Hepatocyte (in vitro differentiated cells): ENCODE data around the gene PPM1H. TPM values are rescaled to one million over a fixed set of nuclear protein-coding genes. Genes with fewer than 3 reads are reported as not detected.
"Not testable (repeated sequence)": the region's sequence is repeated elsewhere in the genome, so short reads cannot be mapped to it uniquely, and the experiment has no call there.

ENCODE experiments used
- DNase-seq: peaks from one replicate; pipeline ENCODE4 v3.0.0-alpha.2; 2016; ENCODE audit warnings: low spot score
- H2AFZ ChIP-seq: fragments of 200-600 bp; sonication (generic); 2 replicates; pipeline ENCODE4 v1.6.0; 2016; ENCODE audit warnings: antibody characterized with exemption, mild to moderate bottlenecking
- H3K27ac ChIP-seq: fragments of 200-600 bp; sonication (generic); 2 replicates; pipeline ENCODE4 v1.5.1; 2016; ENCODE audit warnings: mild to moderate bottlenecking
- H3K27me3 ChIP-seq: fragments of 200-600 bp; sonication (generic); 2 replicates; pipeline ENCODE4 v1.6.1; 2016
- H3K36me3 ChIP-seq: fragments of 200-600 bp; sonication (generic); replicated peaks from 2 replicates; pipeline ENCODE4 v1.5.1; 2016; ENCODE audit warnings: low read depth; ENCODE audit not compliant: insufficient read depth
- H3K4me1 ChIP-seq: fragments of 200-600 bp; sonication (generic); 2 replicates; pipeline ENCODE4 v1.5.1; 2016; ENCODE audit warnings: mild to moderate bottlenecking, moderate library complexity; ENCODE audit not compliant: insufficient read depth
- H3K4me2 ChIP-seq: fragments of 200-600 bp; sonication (generic); 2 replicates; pipeline ENCODE4 v1.6.0; 2016
- H3K4me3 ChIP-seq: fragments of 200-600 bp; sonication (generic); 2 replicates; pipeline ENCODE4 v1.5.1; 2016; ENCODE audit warnings: mild to moderate bottlenecking
- H3K79me2 ChIP-seq: fragments of 200-600 bp; sonication (generic); 2 replicates; pipeline ENCODE4 v1.6.0; 2017; ENCODE audit warnings: mild to moderate bottlenecking
- H3K9me2 ChIP-seq: fragments of 200-600 bp; sonication (generic); replicated peaks from 2 replicates; pipeline ENCODE4 v1.6.0; 2017; ENCODE audit warnings: mild to moderate bottlenecking; ENCODE audit not compliant: insufficient read depth
- H3K9me3 ChIP-seq: fragments of 200-600 bp; sonication (generic); 2 replicates; pipeline ENCODE4 v1.5.1; 2016; ENCODE audit warnings: low read depth, mild to moderate bottlenecking
- H4K20me1 ChIP-seq: fragments of 200-600 bp; sonication (generic); 2 replicates; pipeline ENCODE4 v1.6.0; 2016; ENCODE audit warnings: mild to moderate bottlenecking; ENCODE audit not compliant: insufficient read depth, poor library complexity, severe bottlenecking
- CTCF ChIP-seq: fragments of 200-600 bp; sonication (generic); IDR thresholded peaks from 2 replicates; pipeline ENCODE4 v1.5.1; 2016; ENCODE audit warnings: antibody characterized with exemption, mild to moderate bottlenecking; ENCODE audit not compliant: poor library complexity
- EZH2 ChIP-seq: fragments of 200-600 bp; sonication (generic); IDR thresholded peaks from 2 replicates; pipeline ENCODE4 v1.6.1; 2016; ENCODE audit warnings: antibody characterized with exemption, mild to moderate bottlenecking, borderline replicate concordance
- EZH2phosphoT487 ChIP-seq: fragments of 200-600 bp; sonication (generic); IDR thresholded peaks from one replicate; pipeline ENCODE4 v1.6.1; 2018; ENCODE audit warnings: antibody characterized with exemption, mild to moderate bottlenecking, low read depth, moderate library complexity; ENCODE audit not compliant: unreplicated experiment, severe bottlenecking
- WGBS: methylation state at CpG from one replicate; pipeline ENCODE4 v1.1.6; 2016; ENCODE audit warnings: low lambda C conversion rate; ENCODE audit errors: missing lambda C conversion rate; 5-methylcytosine and 5-hydroxymethylcytosine counted together
- polyA plus RNA-seq: library from polyadenylated mRNA; unstranded; fragments of >200 nt; fragmentation: Nextera tagmentation; extraction: Ambion mirVana; gene quantifications from 2 replicates; pipeline ENCODE4 v1.2.1, GENCODE V29; 2016
- total RNA-seq: library from RNA; depleted of rRNA; stranded (reverse); fragments of >200 nt; gene quantifications from 2 replicates; pipeline ENCODE4 v1.2.3, GENCODE V29; 2014

The PPM1H gene
- total and polyA plus RNA-seq, 2 experiments from 2014 or later = 9.2 to 21.8 TPM

DNA sequence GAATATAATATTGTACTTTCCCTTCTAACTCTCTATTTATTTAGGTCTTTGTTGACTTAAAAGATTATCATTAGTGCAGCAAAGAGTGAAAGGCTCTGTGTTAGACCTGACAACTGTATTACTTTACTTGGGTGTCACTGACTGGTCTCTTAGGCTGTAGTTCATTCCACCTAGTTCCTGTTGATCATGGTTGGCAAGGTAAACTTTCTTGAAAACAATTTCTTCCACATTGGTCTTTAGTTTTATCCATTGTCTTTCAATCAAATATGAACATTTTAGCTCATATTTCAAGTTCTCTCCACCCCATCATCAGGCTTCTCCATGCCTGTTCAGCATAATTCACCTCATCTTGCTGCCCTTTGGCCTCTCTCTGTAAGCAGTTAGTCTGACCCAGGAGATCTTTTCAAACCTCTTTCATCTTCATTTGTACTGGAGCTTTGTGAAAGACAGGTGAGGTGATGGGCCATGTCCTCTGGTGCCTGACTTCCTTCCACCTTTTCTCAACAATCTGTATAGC is 32.1 kb upstream of the PPM1H start:
- no peak overlapping the region for H2AFZ ChIP-seq
- no peaks in the 10 kb centered on the region for H4K20me1 ChIP-seq
- H3K36me3 ChIP-seq = no peaks in the 10 kb centered on the region
- no peaks in the 10 kb centered on the region for H3K9me3 ChIP-seq
- H3K4me2 ChIP-seq = no peak overlapping the region
- peak overlapping the region; percentile 22 for H3K27ac ChIP-seq
- no peak for DNase-seq
- TF ChIP-seq EZH2phosphoT487 = peak; percentile 78
- no peak for TF ChIP-seq EZH2
- TF ChIP-seq CTCF = no peak
- H3K4me1 ChIP-seq = peaks cover 3% of the 10 kb centered on the region
- H3K4me3 ChIP-seq = no peak overlapping the region
- H3K79me2 ChIP-seq = no peaks in the 10 kb centered on the region
- H3K9me2 ChIP-seq = no peaks in the 10 kb centered on the region
- no peaks in the 10 kb centered on the region for H3K27me3 ChIP-seq

DNA sequence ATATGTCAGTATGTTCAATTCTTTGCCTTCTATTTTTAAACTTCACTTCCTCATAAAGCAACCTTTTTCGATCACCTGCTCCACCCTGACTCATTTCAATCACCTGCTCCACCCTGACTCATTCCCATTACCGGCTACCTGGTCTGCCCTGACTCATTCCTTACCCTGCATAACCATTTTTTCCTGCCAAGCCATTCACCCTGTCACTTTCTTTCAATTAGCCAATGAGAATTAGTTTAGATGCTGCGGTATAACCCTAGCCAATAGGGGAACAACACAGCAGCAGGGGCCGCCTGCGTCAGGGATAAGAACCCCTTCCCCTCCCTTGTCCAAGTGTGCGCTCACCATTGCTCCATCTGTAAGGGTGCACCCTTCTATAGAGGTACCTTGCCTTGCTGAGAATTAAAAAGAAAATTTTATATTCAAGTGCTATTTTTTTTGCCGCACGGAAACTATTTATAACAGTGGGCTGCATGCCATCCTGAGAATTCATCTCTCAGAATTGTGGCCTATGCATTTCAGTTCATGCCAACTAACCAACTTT is 31.6 kb upstream of the PPM1H start:
- not testable (repeated sequence) for H3K36me3 ChIP-seq, H3K9me3 ChIP-seq, H3K4me2 ChIP-seq, H2AFZ ChIP-seq, H4K20me1 ChIP-seq, H3K79me2 ChIP-seq, H3K27me3 ChIP-seq, H3K9me2 ChIP-seq, H3K4me1 ChIP-seq, H3K4me3 ChIP-seq
- 85% methylated on average over 8 of the region's 8 CpGs for WGBS
- peak overlapping the region; percentile 50 for H3K27ac ChIP-seq
- DNase-seq = peak; percentile 25

DNA sequence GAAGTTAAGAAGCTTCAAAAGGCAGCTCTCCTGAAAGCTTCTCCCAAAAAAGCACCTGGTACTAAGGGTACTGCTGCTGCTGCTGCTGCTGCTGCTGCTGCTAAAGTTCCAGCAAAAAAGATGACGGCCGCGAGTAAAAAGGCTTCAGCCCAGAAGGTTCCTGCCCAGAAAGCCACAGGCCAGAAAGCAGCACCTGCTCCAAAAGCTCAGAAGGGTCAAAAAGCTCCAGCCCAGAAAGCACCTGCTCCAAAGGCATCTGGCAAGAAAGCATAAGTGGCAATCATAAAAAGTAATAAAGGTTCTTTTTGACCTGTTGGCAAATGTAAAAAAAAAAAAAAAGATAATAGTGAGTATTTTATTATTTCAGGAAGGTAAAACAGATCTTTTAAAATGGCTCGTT is 30.8 kb upstream of the PPM1H start:
- H3K4me1 ChIP-seq, H2AFZ ChIP-seq, H3K27me3 ChIP-seq, H3K9me3 ChIP-seq, H3K4me2 ChIP-seq, H4K20me1 ChIP-seq, DNase-seq, H3K36me3 ChIP-seq, H3K9me2 ChIP-seq, H3K79me2 ChIP-seq, H3K4me3 ChIP-seq: not testable (repeated sequence)
- peak overlapping the region; percentile 50 for H3K27ac ChIP-seq
- WGBS = 84% methylated on average over 4 of the region's 4 CpGs

GRCh38 chr12:62965242-62965641 is 30.3 kb upstream of the PPM1H start:
- WGBS = 85% methylated on average over 11 of the region's 11 CpGs
- not testable (repeated sequence) for H3K79me2 ChIP-seq, H3K4me2 ChIP-seq, H3K27me3 ChIP-seq, H3K4me3 ChIP-seq, H4K20me1 ChIP-seq, H3K4me1 ChIP-seq, H3K36me3 ChIP-seq, H3K9me2 ChIP-seq, H2AFZ ChIP-seq, H3K27ac ChIP-seq, DNase-seq, H3K9me3 ChIP-seq

- DNase-seq = no peak
- Histone ChIP-seq H3K36me3 (no peaks in the 10 kb centered on the region), H3K27ac (no peak overlapping the region), H4K20me1 (no peaks in the 10 kb centered on the region), H3K4me2 (no peak overlapping the region), H3K79me2 (no peaks in the 10 kb centered on the region), H3K4me3 (no peak overlapping the region), H3K9me3 (no peaks in the 10 kb centered on the region), H3K4me1 (peaks cover 6% of the 10 kb centered on the region), H2AFZ (no peak overlapping the region), H3K9me2 (no peaks in the 10 kb centered on the region), H3K27me3 (no peaks in the 10 kb centered on the region)
- TF ChIP-seq EZH2 (no peak), EZH2phosphoT487 (no peak), CTCF (no peak)
- WGBS = 87% methylated on average over 2 of the region's 2 CpGs
Measured at GRCh38 chr12:62963486-62964041, 28.6 kb upstream of the PPM1H start.
